Heart right ventricle (tissue), 16 donors: ENCODE data around the gene PKNOX2. TPM values are rescaled to one million over a fixed set of nuclear protein-coding genes. Genes with fewer than 3 reads are reported as not detected.
A peak's percentile ranks its signal among the peaks of the same experiment; 100 is the strongest.

ENCODE experiments used
- ATAC-seq, 8 donors: fragments of 200-7000 bp; cut with Tn5 transposase; one replicate each; pipeline ENCODE4 v1.9.1; 2020; ENCODE audit warnings: mild to moderate bottlenecking in 8 of 8, moderate library complexity in 8 of 8, moderate number of reproducible peaks in 1 of 8
- DNase-seq, 2 donors: peaks; one replicate each; pipeline ENCODE4 v3.0.0-alpha.2; 2020
- H3K27ac ChIP-seq, 10 donors: fragments of 200-600 bp; sonication (generic) in 2 of 10; one replicate each; pipeline versions ENCODE4 v1.5.0 to v1.8.0; 2020 to 2022; ENCODE audit warnings: mild to moderate bottlenecking in 3 of 10
- H3K27me3 ChIP-seq, 7 donors: fragments of 200-600 bp; one replicate each; pipeline ENCODE4 v1.8.0; 2021 to 2022; ENCODE audit warnings: mild to moderate bottlenecking in 2 of 7
- H3K36me3 ChIP-seq, 9 donors: fragments of 200-600 bp; sonication (generic) in 1 of 9; one replicate each; pipeline versions ENCODE4 v1.5.0 to v1.8.0; 2020 to 2022; ENCODE audit warnings: mild to moderate bottlenecking in 2 of 9
- H3K4me1 ChIP-seq, 9 donors: fragments of 200-600 bp; sonication (generic) in 1 of 9; one replicate each; pipeline versions ENCODE4 v1.5.0 to v1.8.0; 2020 to 2022; ENCODE audit warnings: mild to moderate bottlenecking in 4 of 9
- H3K4me3 ChIP-seq, 10 donors: fragments of 200-600 bp; sonication (generic) in 2 of 10; one replicate each; pipeline versions ENCODE4 v1.5.0 to v1.8.0; 2020 to 2022; ENCODE audit warnings: mild to moderate bottlenecking in 7 of 10, moderate library complexity in 2 of 10
- H3K9me3 ChIP-seq, 11 donors: fragments of 200-600 bp in 10 of 11; sonication (generic) in 2 of 11; one replicate each; pipeline versions ENCODE4 v1.5.0 to v1.8.0; 2013 to 2022; ENCODE audit warnings: mild to moderate bottlenecking in 2 of 11, control low read depth in 1 of 11, moderate library complexity in 1 of 11
- CTCF ChIP-seq, 9 donors: fragments of 200-600 bp; sonication (generic) in 2 of 9; IDR thresholded peaks; one replicate each; pipeline versions ENCODE4 v1.5.0 to v1.8.0; 2021 to 2022; ENCODE audit warnings: antibody characterized with exemption in 9 of 9, mild to moderate bottlenecking in 5 of 9, moderate library complexity in 1 of 9
- WGBS, 2 donors: extraction: QIAGEN DNeasy Blood & Tissue Kit; methylation state at CpG; one replicate each; pipeline ENCODE4 v1.1.7; 2013; ENCODE audit warnings: inconsistent platforms in 1 of 2; 5-methylcytosine and 5-hydroxymethylcytosine counted together
- intact Hi-C, 10 donors: fragments of 100-400 bp; cut with DNase I; formaldehyde crosslinking; loops; one replicate each; pipeline versions ENCODE4 v1.11.1 to v1.14.2; 2022
- polyA plus RNA-seq, 2 donors: library from polyadenylated mRNA; stranded (reverse); fragments of 200-250 nt; gene quantifications; one replicate each; pipeline ENCODE4 v1.2.3, GENCODE V29; 2013
- total RNA-seq, 10 donors: library from RNA; stranded (reverse); fragmentation: NEBNext Ultra II Directional in 3 of 10; extraction: Animal tissue kit (Norgen Biotek cat#: 25700) in 3 of 10; gene quantifications; one replicate each; pipeline versions ENCODE4 v1.2.1 to v1.2.4, GENCODE V29; 2021 to 2023
- donor health status: Arrhythmogenic right ventricular cardiomyopathy.
- donor health status: ischemic (EF 13 %, LVEDD 7.1; RV severe dilation, severe dysfunction).
- donor health status: healthy with polysubstance abuse.
- donor health status: DM: no; HTN: yes; CAD: no.
- donor health status: DM: no; HTN: no; CAD: no.
- donor health status: ischemic (EF 25% LVEDD 6.9; RV normal size, moderate dysfunction).
- donor health status: ischemic (EF 25% LVEDD 5.7; RV mildly dilated, moderate dysfunction).
- donor health status: healthy.
- donor health status: DM: yes; HTN: yes; CAD: no.
- donor health status: Ischemic cardiomyopathy.
- donor health status: ischemic (EF 35%, LVEDD 5.7; RV mildly dilated, moderate dysfunction).
- donor health status: nonischemic (EF 11% LVEDD 7.7; RV severe dilation, severe dysfunction).
- donor health status: DM: yes; HTN: yes; CAD: no.
- donor health status: PGD.
- donor health status: ischemic (EF 29% LVEDD 5.4; RV normal size, mild dysfunction).
- donor health status: nonischemic (EF 23%, LVEDD 6.1; RV moderate dilation, normal function).

PKNOX2 gene
- total and polyA plus RNA-seq, 12 donors: 2.5 to 5.8 (median 4.5) TPM

DNA sequence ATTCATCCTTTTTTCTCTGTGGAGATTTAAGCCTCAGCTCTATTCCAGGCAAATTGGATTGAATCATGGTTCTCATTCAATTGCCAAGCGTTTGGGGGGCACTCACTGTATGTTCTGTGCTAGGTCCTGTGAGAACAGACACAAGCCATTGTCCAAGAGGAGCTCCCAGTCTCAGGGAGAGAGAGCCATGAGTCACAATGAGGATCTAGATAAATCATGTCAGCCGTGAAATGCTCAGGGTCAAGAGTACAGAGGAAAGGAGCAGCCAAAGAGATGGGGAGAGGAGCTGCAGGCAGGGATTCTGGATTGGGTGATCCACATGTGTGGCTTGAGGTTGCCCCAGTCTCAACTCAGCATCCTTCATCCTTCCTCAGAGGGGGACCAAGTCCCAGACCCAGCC is 237.9 kb downstream of the PKNOX2 start:
- Histone ChIP-seq H3K4me1 (peaks cover 0 to 22% (median 7%) of the 10 kb centered on the region in 9 donors), H3K27ac (no peak overlapping the region), H3K4me3 (no peak overlapping the region), H3K36me3 (peaks cover 0 to 24% (median 0%) of the 10 kb centered on the region in 9 donors), H3K27me3 (peaks cover 0 to 8% (median 0%) of the 10 kb centered on the region in 7 donors), H3K9me3 (no peaks in the 10 kb centered on the region)
- no peak for ATAC-seq
- WGBS, 2 donors: 54 to 65% methylated on average over 2 of the region's 2 CpGs
- TF ChIP-seq CTCF (IDR thresholded peaks at IDR 0.05): no peak
- intact Hi-C loops: loop anchor here in 9 of 10 donors (5.0 to 10.0 kb wide), 10 partner anchors 50 to 448 kb away; partner anchors contain the start of genes PKNOX2 (in 3 of the 9) and CCDC15 (in 1 of the 9)
- DNase-seq: no peak

GRCh38 chr11:125404157-125404810 is 239.7 kb downstream of the PKNOX2 start:
- DNase-seq: no peak
- ATAC-seq: peak in 5 of 8 donors; percentile 7 to 18 (median 15)
- no peaks in the 10 kb centered on the region for H3K9me3 ChIP-seq
- H3K27ac ChIP-seq: no peak overlapping the region
- TF ChIP-seq CTCF (IDR thresholded peaks at IDR 0.05): no peak
- WGBS, 2 donors: 58% methylated on average over 15 of the region's 15 CpGs
- H3K4me1 ChIP-seq: peaks cover 0 to 31% (median 10%) of the 10 kb centered on the region in 9 donors
- H3K27me3 ChIP-seq: peaks cover 0 to 8% (median 0%) of the 10 kb centered on the region in 7 donors
- peak overlapping the region in 1 of 10 donors; percentile 29 for H3K4me3 ChIP-seq
- intact Hi-C loops: loop anchor here in 9 of 10 donors (2.0 to 10.0 kb wide), 11 partner anchors 52 to 449 kb away; partner anchors contain the start of genes PKNOX2 (in 4 of the 9) and CCDC15 (in 1 of the 9)
- H3K36me3 ChIP-seq: peaks cover 0 to 6% (median 0%) of the 10 kb centered on the region in 9 donors

GRCh38 chr11:125404811-125405790 is 240.6 kb downstream of the PKNOX2 start:
- Histone ChIP-seq H3K36me3 (peaks cover 0 to 4% (median 0%) of the 10 kb centered on the region in 9 donors), H3K4me3 (peak overlapping the region in 2 of 10 donors; percentile 2 to 29), H3K9me3 (no peaks in the 10 kb centered on the region), H3K27ac (no peak overlapping the region), H3K27me3 (peaks cover 0 to 8% (median 0%) of the 10 kb centered on the region in 7 donors), H3K4me1 (peaks cover 0 to 31% (median 10%) of the 10 kb centered on the region in 9 donors)
- 22 to 23% methylated on average over 22 of the region's 22 CpGs for WGBS, 2 donors
- ATAC-seq: peak; percentile 89 to 94 (median 91)
- peak; percentile 73 to 77 for DNase-seq
- intact Hi-C loops: loop anchor here (1.0 to 10.0 kb wide), 14 partner anchors 53 to 450 kb away; partner anchors contain the start of genes PKNOX2 (in 7 of the 10) and CCDC15 (in 1 of the 10)
- TF ChIP-seq CTCF (IDR thresholded peaks at IDR 0.05): peak; percentile 88 to 98 (median 95)

GRCh38 chr11:125407046-125407445 is 242.5 kb downstream of the PKNOX2 start:
- Histone ChIP-seq H3K9me3 (no peaks in the 10 kb centered on the region), H3K4me3 (no peak overlapping the region), H3K27ac (no peak overlapping the region), H3K36me3 (no peaks in the 10 kb centered on the region), H3K27me3 (peaks cover 0 to 8% (median 0%) of the 10 kb centered on the region in 7 donors), H3K4me1 (peaks cover 0 to 23% (median 10%) of the 10 kb centered on the region in 9 donors)
- WGBS, 2 donors: 46 to 60% methylated on average over 2 of the region's 2 CpGs
- DNase-seq (no peak), ATAC-seq (no peak)
- intact Hi-C loops: loop anchor here in 9 of 10 donors (5.0 to 10.0 kb wide), 10 partner anchors 60 to 452 kb away; partner anchors contain the start of genes PKNOX2 (in 4 of the 9) and CCDC15 (in 1 of the 9)
- TF ChIP-seq CTCF (IDR thresholded peaks at IDR 0.05): no peak
